Limb (tissue), 2 donors: ENCODE measurements around the gene MLC1.

Experiments
- DNase-seq, 2 donors: peaks; one replicate each; pipeline ENCODE4 v3.0.0-alpha.2; 2016; ENCODE audit errors: extremely low spot score in 2 of 2

The MLC1 gene

DNA sequence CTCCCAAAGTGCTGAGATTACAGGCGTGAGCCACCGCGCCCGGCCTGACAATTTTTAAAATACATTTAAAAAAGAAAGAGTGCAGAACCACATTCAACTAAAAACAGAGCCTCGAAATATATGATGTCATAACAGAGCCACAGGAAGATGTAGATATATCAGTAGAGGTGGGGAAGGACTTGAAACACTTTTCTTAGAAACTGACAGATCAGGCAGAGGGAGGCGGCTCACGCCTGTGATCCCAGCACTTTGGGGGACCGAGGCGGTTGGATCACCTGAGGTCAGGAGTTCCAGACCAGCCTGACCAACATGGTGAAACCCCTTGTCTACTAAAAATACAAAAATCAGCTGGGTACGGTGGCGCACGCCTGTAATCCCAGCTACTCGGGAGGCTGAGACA is 7.0 kb downstream of the MLC1 start:
- no peak for DNase-seq

DNA sequence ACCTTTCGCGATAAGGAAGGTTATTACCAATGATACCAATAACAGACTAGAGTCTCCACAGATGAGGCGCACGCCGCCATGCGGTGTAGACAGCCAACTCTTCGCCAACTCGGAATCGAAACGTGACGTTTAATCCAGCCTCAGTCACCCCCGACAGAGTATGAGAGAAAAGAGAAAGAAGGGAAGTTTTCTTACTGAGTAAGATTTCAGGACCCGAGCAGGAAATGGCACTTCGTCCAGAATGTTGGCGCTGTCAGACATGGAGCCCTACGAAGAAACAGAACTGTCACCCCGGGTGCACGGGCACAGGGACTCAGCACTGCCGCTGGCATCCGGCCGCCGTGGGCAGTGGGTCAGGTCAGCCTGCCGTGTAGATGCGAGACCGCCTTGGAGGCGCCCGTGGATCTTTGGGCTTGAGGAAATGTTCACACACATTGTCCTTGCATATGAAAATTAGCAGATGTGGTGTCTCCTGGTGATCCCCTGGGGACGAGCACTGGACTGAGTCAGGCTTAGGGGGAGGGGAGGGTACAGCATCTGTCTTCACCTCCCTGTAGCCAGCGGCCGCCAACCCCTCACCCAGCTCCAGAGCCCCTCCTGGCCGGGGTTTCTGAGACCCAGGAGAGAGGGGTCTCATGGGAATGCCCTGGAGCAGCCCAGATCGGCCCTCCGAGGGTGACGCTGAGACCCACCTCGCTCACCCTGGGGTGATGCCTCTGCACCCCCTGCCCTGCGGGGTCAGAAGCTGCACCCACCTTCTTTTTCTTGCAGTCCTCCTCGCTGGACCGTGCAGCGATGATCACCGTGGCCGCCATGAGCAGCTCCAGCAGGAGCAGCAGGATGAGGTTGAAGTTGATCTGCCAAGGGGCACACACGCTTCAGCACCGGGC is 8.3 kb downstream of the MLC1 start:
- DNase-seq = no peak

DNA sequence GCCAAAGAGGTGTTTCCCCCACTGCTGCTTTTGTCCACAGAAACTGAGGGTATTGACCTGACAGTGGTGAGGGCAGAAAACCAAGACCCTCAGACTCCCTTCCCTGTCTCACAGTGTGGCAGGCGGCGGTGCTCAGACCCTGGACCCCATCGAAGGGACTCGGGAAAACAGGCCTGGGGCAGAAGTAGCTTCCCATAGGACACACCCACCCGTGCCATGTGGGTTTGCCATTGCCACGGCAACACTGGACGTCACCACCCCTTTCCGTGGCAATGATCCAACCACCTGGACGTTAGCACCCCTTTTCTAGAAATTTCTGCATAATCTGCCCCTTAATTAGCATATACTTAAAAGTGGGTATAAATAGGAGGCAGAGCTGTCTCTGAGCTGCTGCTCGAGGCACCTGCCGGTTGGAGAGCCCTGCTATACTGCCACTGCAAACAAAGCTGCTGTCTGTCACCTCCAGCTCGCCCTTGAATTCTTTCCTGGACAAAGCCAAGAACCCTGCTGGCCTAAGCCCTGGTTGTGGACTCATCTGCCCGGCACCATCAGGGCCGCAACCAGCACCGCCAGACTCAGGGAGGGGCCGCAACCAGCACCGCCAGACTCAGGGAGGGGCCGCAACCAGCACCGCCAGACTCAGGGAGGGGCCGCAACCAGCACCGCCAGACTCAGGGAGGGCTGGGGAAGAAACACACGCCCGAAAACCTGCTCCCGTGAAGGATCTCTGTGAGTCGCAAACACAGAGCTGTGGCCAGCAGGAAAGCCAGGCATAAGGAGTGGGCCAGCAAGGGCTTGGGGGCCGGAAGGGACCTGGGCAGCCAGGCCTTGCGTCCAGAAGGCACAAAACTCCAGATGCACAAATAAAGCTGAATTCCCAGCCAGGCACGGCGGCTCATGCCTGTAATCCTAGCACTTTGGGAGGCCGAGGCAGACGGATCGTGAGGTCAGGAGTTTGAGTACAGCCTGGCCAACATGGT is 10.4 kb downstream of the MLC1 start:
- no peak for DNase-seq

DNA sequence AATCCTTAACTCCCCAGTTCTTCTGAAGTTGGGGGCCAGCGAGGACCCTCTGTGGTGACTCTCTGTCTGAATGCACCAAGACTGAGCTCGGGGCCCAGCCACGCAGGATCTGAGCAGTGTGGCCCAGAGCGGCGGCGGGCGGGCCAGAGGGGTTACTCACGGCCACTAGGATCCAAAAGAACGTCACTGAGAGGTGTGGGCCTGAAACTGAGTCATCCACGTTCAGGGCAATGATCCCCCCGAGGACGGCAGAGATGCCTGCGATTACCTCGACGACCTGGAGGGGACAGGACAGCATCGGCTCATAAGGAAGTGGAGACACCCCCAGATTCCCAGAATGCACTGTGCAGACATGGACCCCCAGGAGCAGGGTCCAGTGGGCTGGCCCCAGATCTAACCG is 11.2 kb downstream of the MLC1 start:
- no peak for DNase-seq

DNA sequence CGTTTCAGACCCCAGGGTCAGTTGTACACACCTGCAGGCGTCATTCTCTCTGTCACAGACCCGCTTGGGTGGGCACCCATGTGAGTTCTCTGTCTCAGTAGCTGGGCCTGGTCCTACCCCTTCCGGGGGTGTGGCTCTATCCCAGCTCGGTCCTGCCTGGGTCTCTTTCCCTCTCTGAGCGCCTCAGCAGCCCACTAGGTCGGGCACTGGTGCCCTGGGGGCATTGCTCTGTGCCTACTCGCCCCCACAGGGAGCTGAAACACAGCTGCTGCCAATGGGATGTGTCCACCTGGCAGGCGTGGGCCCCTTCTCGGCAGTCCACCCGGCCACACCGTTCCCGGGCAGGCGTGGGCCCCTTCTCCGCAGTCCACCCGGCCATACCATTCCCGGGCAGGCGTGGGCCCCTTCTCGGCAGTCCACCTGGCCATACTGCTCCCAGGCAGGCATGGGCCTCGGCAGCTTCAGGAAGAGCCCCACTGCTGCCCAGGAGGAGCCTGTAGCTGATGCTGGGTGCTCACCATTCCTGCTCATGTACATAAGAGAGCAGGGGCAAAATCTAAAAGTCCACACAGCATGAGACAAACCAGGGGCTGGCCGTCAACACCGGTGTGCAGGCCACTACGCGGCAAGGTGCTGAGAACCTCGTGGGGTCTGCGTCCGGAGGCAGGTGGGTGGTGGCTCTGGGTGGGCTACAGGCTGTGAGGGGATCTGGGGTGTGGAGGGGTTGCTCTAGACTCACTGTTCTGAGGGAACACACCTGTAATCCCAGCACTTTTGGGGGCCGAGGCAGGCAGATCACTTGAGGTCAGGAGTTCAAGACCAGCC is 12.3 kb downstream of the MLC1 start:
- no peak for DNase-seq

DNA sequence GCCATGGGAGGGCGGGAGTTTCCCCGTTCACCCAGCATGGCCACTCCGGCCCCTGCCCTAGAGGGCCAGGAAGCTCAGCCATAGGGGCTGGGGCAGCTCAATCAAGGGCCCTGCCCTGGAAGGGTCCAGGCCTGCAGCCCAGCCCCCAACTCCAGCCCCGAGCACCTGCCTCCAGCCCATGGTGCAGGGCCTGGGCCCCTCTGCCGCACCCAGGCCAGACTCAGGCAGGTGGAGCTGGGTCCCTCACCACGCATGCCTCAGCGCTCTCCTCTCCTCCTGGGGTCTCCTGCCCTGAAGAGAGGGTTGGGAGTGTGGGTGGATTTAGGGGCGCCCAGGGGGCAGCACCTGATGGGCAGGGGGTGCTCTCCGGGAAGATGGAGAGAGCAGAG is 13.1 kb downstream of the MLC1 start:
- no peak for DNase-seq

DNA sequence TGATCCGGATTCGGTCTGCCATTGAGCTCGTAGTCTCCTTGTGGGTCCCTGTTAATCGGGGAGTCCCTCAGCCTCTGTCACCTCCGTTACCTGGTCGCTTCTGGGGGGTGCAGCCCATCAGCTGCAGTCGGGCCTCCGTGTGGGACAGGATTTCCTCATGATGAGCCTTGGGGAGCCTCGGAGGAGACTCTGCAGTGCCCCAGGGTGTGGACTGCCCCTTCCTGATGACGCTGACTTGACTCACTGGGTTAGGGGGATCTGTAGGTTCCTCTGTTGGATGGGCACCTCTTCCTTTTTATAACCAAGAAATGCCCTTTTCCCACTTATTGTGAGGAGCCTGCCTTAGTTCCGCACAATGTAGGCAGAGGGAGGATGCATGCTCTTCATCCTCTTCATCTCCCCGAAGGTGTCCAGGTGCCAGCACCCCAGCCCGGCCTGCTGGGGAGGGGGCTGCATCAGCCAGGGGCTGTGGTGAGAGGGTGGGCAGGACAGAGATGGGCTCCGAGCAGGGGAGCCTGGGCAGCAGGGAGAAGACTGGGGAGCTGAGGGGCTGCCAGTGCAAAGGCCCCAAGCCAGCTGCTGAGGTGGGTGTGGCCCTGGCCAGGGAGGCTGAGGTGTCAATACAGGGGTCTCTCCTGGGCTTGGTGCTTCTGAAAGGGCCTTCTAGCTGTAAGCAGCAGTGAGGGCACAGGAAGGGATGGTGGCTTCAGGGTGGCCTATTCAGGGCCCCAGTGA is 13.6 kb downstream of the MLC1 start:
- DNase-seq = no peak

DNA sequence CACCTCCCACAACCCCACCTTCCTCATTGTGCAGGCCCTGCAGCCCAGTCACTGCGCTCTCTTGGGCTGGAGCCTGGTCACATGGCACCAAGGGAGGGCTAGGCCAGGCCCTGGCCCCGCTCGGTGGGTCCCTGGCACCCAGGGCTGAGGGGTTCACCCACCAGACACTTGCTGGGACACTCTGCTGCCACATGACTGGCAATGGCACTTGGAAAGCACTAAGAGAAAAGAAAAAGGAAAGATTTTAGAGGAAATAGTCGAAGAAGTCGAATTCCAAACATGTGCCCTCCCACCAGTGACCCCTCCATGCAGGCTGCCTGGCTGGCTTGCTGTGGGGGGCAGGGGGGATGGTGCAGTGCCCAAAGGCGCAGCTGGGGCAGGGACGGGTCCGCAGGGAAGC is 14.9 kb downstream of the MLC1 start:
- DNase-seq = no peak

DNA sequence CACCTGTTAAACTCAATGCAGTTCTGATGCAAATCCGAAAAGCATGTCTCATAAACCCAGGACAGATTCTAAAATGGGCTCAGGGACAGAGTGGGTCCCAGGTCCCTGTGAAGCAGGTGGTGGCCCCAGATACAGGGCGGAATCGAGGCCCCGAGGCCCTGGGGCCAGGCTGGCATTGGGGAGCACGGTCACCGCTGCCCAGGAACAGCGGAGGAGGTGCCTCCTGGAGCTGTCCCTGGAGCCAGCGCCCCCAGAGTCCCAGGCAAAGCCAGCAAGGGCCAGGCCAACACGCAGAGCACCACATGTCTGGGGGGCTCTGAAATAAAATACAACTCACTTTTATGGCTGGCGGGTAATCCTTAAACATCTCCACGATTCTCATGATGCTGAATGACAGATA is 17.1 kb downstream of the MLC1 start:
- no peak for DNase-seq

DNA sequence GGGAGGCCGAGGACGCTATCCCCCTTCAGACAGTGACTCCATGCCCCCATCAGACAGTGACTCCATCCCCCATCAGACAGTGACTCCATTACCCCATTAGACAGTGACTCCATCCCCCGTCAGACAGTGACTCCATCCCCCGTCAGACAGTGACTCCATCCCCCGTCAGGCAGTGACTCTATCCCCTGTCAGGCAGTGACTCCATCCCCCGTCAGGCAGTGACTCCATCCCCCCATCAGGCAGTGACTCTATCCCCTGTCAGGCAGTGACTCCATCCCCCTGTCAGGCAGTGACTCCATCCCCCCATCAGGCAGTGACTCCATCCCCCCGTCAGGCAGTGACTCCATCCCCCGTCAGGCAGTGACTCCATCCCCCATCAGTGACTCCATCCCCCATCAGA is 18.0 kb downstream of the MLC1 start:
- DNase-seq = no peak

DNA sequence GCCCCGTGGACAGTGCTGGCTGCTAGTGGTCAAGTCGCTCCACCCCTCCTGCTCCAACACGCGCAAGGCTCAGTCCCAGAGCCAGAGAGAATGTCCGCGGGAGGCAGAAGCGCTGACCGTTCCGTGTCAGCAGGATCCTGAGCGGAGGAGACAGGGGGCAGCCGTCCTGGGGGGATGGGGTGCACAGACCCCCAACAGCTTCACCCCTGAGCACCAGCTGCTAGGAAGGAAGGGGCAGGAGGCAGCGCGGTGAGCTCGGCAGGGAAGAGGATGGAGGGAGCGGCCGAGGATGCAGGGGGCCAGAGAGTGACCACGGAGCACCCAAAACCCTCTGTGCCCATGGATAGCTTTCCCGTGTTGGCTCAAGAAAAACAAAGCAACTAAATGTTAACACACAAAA is 20.8 kb downstream of the MLC1 start:
- DNase-seq = no peak

DNA sequence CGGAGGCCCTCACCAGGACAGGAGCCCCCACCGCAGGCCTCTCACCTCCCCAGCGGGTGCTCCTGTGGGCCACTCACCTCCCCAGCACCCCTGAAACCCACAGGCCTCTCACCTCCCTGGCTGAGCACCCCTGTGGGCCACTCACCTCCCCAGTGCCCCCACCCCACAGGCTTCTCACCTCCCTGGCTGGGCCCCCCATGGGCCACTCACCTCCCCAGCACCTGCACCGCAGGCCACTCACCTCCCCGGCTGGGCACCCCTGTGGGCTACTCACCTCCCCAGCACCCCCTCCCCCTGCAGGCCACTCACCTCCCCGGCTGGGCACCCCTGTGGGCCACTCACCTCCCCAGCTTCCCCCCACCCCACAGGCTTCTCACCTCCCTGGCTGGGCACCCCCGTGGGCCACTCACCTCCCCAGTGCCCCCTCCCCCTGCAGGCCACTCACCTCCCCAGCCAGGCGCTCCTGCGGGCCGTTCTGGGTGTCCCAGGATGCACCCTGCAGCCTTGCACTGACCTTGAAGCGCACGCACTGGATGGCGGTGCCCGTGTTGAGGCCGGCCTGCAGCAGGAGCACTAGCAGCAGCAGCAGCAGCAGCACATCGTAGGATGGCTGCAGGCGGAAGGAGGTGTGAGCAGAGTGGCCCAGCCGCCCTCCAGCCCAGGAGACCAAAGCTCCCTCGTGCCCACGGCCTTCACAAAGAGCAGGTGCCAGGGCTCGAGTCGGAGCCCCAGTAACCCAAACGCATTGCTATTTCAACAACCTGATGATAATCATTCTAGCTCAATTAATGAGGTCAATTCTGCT is 21.4 kb downstream of the MLC1 start:
- DNase-seq = peak in 1 of 2 donors; percentile 30

DNA sequence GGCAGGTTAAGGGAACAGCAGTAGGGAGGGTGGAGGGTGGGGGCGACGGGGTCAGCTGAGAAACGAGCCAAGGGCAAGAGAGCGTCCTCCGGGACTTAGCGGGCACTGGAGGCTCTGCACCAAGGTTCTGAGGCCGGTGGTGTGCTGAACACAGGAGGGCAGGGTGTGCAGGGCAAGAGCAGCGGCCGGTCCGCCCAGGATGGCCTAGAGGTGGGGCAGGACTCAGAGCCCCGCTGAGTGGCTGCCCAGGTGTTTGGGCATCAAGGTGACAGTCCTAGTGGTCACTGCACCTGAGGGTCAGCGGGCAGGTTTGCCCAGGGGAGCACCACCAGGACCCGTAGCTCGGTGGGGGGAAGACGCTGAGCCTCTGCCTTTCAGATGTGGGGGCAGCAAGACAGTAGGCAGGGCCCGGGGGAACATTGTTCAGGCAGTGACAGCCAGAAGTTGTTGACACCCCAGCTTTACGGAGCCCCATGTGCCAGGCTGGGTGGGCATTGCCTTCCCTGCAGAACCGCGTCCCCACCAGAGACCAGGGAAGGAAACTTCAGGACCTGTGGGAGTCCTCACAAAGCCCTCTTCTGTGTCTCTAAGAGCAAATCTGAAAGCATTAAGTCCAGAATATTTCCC is 22.6 kb downstream of the MLC1 start:
- peak in 1 of 2 donors; percentile 30 for DNase-seq

DNA sequence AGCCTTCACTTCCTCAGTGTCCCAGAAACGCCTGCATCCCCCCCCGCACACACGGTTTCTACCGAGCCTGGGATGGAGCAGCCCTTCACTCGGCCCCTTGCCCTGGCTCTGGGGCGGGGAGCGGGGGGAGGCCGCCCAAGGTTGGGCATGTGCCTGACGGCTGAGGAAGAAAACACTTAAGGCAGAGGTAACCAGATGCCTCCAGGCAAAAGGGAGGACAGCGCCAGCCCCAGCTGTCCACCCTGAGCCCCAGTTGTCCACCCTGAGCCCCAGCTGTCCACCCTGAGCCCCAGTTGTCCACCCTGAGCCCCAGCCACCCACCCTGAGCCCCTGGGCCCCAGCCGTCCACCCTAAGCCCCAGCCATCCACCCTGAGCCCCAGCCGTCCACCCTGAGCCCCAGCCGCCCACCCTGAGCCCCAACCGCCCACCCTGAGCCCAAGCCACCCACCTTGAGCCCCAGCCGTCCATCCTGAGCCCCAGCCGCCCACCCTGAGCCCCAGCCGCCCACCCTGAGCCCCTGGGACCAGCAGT is 23.3 kb downstream of the MLC1 start:
- peak in 1 of 2 donors; percentile 31 for DNase-seq

DNA sequence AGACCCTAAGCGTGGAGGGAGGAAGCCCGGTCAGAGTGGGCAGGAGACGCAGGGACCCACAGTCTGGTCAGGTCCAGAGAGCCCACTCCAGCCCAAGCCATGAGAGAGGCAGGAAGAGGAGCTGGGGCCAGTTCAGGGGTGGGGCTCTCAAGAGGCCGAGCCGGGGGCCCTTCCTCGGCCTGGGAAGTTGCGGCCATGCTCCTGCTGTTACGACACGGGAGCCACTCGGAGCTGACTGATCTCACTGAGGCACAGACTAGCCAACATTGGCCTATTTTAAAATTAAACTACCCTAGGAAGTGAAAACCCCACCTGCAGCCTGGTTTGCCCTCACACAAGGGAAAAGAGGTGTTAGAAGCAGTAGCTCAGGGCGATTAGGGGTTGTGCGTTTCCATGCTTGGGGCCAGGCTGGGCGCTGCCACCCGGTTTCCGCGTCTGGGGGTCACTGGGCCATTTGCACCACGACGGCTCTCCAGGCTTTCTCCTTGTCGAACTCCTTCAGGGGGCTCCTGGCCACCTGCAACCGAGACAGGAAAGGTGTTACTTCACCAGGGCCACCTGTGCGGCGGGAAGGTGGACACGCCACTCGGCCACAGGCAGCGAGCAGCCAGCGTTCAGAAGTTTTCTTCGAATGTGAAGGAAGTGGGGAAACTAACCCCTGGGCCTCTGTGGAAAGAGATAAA is 23.9 kb downstream of the MLC1 start:
- DNase-seq = peak in 1 of 2 donors; percentile 26

DNA sequence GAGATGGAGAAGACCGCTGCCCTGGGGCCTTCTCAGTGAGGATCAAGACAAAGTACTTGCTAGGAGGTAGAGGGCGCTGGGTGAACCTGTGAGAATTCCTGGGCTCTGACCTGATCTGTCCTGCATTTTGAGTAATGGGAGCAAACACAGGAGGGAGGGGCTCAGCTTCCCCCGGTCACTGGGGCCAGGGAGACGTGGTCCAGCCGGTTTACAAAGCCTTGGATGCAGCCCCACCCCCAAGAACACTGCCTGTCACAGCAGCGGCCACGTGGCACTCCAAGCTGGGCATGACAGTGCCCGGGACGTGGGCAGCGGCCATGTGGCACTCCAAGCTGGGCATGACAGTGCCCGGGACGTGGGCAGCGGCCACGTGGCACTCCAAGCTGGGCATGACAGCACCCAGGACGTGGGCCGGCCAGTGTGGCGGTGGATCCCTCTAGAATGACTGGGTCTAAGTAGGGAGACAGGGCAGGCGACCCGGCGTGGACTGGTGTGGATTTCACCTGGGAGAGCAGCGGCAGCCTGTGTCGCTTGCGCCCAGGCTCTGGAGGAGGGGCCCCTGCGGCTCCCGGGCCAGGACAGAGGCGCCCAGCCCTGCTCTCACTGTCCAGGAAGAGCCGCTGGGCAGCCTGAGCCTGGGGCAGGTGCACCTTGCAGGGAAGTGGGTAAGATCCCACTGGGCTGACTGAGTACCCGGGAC is 24.6 kb downstream of the MLC1 start:
- DNase-seq = peak in 1 of 2 donors; percentile 27

DNA sequence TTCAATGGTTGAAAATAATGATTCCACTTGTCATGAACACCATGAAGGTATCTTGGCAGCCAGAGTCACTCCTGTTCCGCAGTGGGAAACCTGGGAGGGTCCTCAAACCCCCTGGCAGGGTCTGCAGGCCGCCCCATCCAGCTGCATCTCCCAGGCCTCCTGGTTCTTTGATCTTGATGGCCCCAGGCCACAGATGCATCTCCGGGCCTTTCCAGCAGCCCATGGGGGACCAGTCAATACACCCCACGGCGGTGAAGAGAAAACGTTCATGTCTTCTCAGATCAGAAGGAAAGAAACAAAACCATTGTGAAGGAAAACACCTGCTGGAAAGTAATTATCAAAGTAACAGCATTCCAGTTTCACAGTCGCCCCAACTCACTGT is 25.4 kb downstream of the MLC1 start:
- DNase-seq = peak in 1 of 2 donors; percentile 28
